ENCODE measurements around the gene LGALS16. TPM values are rescaled to one million over a fixed set of nuclear protein-coding genes. Genes with fewer than 3 reads are reported as not detected.
"Not testable (repeated sequence)": the region's sequence is repeated elsewhere in the genome, so short reads cannot be mapped to it uniquely, and the experiment has no call there.

Gene LGALS16
- total and polyA plus RNA-seq, 9 donors: not detected

DNA sequence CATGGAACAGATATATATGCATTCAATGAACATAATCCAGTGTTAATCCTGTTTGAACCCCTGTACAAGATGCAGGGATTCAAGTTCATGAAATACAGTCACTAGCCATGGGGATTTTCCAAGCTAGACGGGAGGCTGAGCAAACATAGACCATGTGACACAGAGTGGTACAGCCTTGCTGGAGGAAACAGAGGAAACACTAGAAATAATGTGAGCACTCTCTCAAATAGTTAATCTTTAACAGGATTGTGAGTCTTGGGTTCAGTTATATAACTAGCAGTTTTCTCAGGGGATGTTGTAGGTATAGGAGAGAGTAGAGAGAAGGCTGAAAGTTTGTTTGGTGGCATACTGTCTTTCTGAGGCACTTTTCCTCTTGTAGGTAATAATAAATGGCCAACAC lies 13.9 kb upstream of the LGALS16 start:
- no peak for DNase-seq
- Histone ChIP-seq H3K36me3 (ENCODE audit: control insufficient read depth, insufficient read depth, low read length) (no peaks in the 10 kb centered on the region), H3K4me1 (ENCODE audit: control insufficient read depth, insufficient read depth, low read length) (no peaks in the 10 kb centered on the region), H3K4me3 (ENCODE audit: low read length) (no peak overlapping the region), H3K27ac (ENCODE audit: low read length) (no peak overlapping the region), H3K27me3 (ENCODE audit: control insufficient read depth, insufficient read depth, low read length) (no peaks in the 10 kb centered on the region), H3K9me3 (replicated peaks; ENCODE audit: control insufficient read depth, low read depth, low read length) (no peaks in the 10 kb centered on the region)
- 20% methylated on average over 1 of the region's 1 CpG for WGBS (ENCODE audit: insufficient coverage)

DNA sequence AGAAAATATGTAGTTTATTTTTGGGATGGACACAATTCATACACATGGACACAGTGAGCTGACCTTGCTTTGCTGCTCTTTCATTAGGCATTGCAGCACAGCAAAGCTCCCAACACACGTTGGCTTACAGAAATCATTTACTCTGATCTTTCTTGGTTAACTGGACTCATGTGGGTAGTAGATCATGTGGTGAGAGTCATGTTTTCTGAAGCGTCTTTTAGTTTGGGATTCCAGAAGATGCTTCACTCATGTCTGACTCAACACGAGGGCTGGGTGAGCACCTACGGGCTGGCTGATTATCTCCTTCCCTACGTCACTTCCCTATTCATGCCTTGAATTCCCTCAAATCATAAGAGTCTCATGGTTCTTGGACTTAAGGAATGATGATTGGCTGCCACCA lies 12.1 kb upstream of the LGALS16 start:
- Histone ChIP-seq H3K4me1 (ENCODE audit: control insufficient read depth, insufficient read depth, low read length) (no peaks in the 10 kb centered on the region), H3K4me3 (ENCODE audit: low read length) (no peak overlapping the region), H3K27ac (ENCODE audit: low read length) (no peak overlapping the region), H3K36me3 (ENCODE audit: control insufficient read depth, insufficient read depth, low read length) (no peaks in the 10 kb centered on the region), H3K27me3 (ENCODE audit: control insufficient read depth, insufficient read depth, low read length) (no peaks in the 10 kb centered on the region), H3K9me3 (replicated peaks; ENCODE audit: control insufficient read depth, low read depth, low read length) (no peaks in the 10 kb centered on the region)
- DNase-seq: no peak
- no CpG with 5 or more reads among the region's 5 CpGs for WGBS (ENCODE audit: insufficient coverage)

DNA sequence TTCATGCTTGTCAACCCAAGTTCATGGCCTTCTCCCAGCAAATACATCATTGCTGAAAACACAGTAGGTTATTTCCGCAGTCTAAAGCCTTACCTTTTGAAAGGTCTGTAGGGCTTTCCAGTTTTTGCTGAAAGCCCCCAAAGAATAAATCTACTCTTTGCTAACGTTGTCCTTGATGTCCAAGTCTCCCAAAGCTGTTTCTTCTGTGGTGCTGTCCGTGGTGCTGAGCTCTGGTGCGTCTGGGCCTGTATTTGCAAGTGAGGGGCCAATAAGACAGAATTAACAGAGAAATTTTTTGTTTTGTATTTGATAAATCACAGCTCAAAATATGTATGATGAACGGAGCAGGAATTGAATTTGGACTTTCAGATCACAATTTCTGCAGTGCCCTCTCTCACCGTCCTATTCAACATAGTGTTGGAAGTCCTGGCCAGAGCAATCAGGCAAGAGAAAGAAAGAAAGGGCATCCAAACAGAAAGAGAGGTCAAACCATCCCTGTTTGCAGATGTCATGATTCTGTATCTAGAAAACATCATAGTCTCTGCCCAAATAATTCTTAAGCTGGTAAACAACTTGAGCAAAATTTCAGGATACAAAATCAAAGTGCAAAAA lies 9.8 kb upstream of the LGALS16 start:
- H3K4me1 ChIP-seq (ENCODE audit: control insufficient read depth, insufficient read depth, low read length): no peaks in the 10 kb centered on the region
- no peaks in the 10 kb centered on the region for H3K36me3 ChIP-seq (ENCODE audit: control insufficient read depth, insufficient read depth, low read length)
- H3K9me3 ChIP-seq (replicated peaks; ENCODE audit: control insufficient read depth, low read depth, low read length): no peaks in the 10 kb centered on the region
- DNase-seq: peak; percentile 14
- WGBS (ENCODE audit: insufficient coverage): 41% methylated on average over 2 of the region's 6 CpGs
- no peak overlapping the region for H3K27ac ChIP-seq (ENCODE audit: low read length)
- H3K27me3 ChIP-seq (ENCODE audit: control insufficient read depth, insufficient read depth, low read length): no peaks in the 10 kb centered on the region
- no peak overlapping the region for H3K4me3 ChIP-seq (ENCODE audit: low read length)

DNA sequence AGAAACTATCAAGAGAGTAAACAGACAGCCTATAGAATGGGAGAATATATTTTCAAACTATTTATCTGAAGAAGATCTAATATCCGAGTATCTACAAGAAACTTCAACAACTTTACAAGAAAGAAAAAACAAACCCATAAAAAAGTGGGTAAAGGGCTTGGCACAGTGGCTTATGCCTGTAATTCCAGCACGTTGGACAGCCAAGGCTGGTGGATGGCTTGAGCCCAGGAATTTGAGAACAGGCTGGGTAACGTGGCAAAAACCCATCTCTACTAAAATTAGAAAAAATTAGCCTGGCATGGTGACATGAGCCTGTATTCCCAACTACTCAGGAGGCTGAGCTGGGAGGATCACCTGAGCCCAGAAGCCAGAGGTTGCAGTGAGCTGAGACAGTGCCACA lies 7.8 kb upstream of the LGALS16 start:
- no peaks in the 10 kb centered on the region for H3K4me1 ChIP-seq (ENCODE audit: control insufficient read depth, insufficient read depth, low read length)
- no CpG with 5 or more reads among the region's 3 CpGs for WGBS (ENCODE audit: insufficient coverage)
- no peak for DNase-seq
- H3K9me3 ChIP-seq (replicated peaks; ENCODE audit: control insufficient read depth, low read depth, low read length): no peaks in the 10 kb centered on the region
- H3K36me3 ChIP-seq (ENCODE audit: control insufficient read depth, insufficient read depth, low read length): no peaks in the 10 kb centered on the region
- H3K4me3 ChIP-seq (ENCODE audit: low read length): no peak overlapping the region
- no peak overlapping the region for H3K27ac ChIP-seq (ENCODE audit: low read length)
- no peaks in the 10 kb centered on the region for H3K27me3 ChIP-seq (ENCODE audit: control insufficient read depth, insufficient read depth, low read length)

DNA sequence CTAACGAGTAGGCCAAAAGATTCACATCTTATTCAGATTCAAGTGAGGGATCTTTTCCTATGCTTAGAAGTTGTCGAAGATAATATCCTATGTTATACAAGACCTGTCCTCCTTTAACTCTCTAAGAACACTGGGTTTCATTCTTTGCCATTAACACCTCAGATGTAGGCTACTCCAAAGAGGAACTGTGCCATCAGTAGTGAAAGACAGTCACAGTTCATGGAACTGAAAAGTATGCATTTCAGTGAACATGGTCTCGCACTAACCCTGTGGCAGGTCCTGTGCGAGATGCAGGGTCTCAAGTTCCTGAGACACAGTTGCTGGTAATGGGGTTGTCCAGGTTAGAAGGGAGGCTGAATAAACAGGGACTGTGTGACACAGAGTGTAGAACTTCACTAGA lies 4.1 kb downstream of the LGALS16 start:
- no peaks in the 10 kb centered on the region for H3K4me1 ChIP-seq (ENCODE audit: control insufficient read depth, insufficient read depth, low read length)
- H3K27me3 ChIP-seq (ENCODE audit: control insufficient read depth, insufficient read depth, low read length): no peaks in the 10 kb centered on the region
- 92% methylated on average over 2 of the region's 4 CpGs for WGBS (ENCODE audit: insufficient coverage)

DNA sequence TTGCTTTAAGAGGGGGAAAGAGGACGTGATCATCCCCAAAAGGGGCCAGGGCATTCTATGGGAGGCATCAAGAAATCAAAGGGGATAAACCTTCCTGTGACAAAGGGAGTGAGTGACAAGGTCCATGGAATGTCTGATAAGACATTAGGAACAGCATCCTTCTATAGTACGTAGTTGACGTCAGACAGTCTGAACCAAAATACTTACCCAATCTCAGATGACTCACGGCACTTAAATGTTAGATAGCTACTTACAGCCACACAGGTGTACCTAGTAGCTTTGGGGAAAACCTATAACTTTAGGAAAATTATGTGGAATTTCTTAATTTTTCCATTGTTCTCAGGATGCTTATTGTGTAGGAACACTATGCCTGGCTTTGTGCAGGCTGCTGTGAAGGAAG lies 4.9 kb downstream of the LGALS16 start:
- no peaks in the 10 kb centered on the region for H3K27me3 ChIP-seq (ENCODE audit: control insufficient read depth, insufficient read depth, low read length)
- no CpG with 5 or more reads among the region's 4 CpGs for WGBS (ENCODE audit: insufficient coverage)

More for the DNA sequence above, 4.1 kb downstream of the LGALS16 start:
- Histone ChIP-seq H3K27ac (ENCODE audit: low read length) (no peak overlapping the region), H3K9me3 (replicated peaks; ENCODE audit: control insufficient read depth, low read depth, low read length) (no peaks in the 10 kb centered on the region), H3K36me3 (ENCODE audit: control insufficient read depth, insufficient read depth, low read length) (no peaks in the 10 kb centered on the region), H3K4me3 (ENCODE audit: low read length) (no peak overlapping the region)
- DNase-seq: no peak

DNA sequence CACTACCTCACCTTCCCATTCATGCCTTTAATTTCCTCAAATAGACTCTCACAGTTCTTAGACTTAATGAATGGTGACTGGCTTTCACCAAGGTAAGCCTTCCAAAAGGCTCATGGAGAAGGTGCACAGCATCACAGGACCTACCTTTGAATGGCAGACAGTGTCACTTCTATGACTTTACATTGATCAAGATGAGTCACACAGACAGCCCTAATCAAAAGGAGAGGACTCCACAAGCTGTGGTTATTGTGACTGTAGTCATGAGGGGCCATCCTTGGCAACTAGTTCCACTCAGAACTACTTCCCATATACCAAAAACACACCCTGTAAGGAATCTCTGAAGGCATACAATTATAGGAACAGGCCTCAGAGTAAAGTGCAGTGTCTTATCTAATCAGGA lies 5.9 kb downstream of the LGALS16 start:
- H3K27me3 ChIP-seq (ENCODE audit: control insufficient read depth, insufficient read depth, low read length): no peaks in the 10 kb centered on the region
- DNase-seq: no peak
- H3K9me3 ChIP-seq (replicated peaks; ENCODE audit: control insufficient read depth, low read depth, low read length): no peaks in the 10 kb centered on the region
- no peaks in the 10 kb centered on the region for H3K4me1 ChIP-seq (ENCODE audit: control insufficient read depth, insufficient read depth, low read length)
- no peaks in the 10 kb centered on the region for H3K36me3 ChIP-seq (ENCODE audit: control insufficient read depth, insufficient read depth, low read length)
- no peak overlapping the region for H3K4me3 ChIP-seq (ENCODE audit: low read length)
- H3K27ac ChIP-seq (ENCODE audit: low read length): no peak overlapping the region

More for the DNA sequence above, 4.9 kb downstream of the LGALS16 start:
- Histone ChIP-seq H3K36me3 (ENCODE audit: control insufficient read depth, insufficient read depth, low read length) (no peaks in the 10 kb centered on the region), H3K9me3 (replicated peaks; ENCODE audit: control insufficient read depth, low read depth, low read length) (no peaks in the 10 kb centered on the region), H3K4me1 (ENCODE audit: control insufficient read depth, insufficient read depth, low read length) (no peaks in the 10 kb centered on the region), H3K4me3 (ENCODE audit: low read length) (no peak overlapping the region), H3K27ac (ENCODE audit: low read length) (no peak overlapping the region)
- no peak for DNase-seq

DNA sequence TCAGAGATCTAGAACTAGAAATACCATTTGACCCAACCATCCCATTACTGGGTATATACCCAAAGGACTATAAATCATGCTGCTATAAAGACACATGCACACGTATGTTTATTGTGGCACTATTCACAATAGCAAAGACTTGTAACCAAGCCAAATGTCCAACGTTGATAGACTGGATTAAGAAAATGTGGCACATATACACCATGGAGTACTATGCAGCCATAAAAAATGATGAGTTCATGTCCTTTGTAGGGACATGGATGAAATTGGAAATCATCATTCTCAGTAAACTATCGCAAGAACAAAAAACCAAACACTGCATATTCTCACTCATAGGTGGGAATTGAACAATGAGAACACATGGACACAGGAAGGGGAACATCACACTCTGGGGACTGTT lies 14.1 kb downstream of the LGALS16 start:
- not testable (repeated sequence) for H3K36me3 ChIP-seq (ENCODE audit: control insufficient read depth, insufficient read depth, low read length); H3K4me3 ChIP-seq (ENCODE audit: low read length); DNase-seq; H3K27ac ChIP-seq (ENCODE audit: low read length); H3K4me1 ChIP-seq (ENCODE audit: control insufficient read depth, insufficient read depth, low read length); H3K9me3 ChIP-seq (replicated peaks; ENCODE audit: control insufficient read depth, low read depth, low read length); H3K27me3 ChIP-seq (ENCODE audit: control insufficient read depth, insufficient read depth, low read length)
- WGBS (ENCODE audit: insufficient coverage): no CpG with 5 or more reads among the region's 3 CpGs

DNA sequence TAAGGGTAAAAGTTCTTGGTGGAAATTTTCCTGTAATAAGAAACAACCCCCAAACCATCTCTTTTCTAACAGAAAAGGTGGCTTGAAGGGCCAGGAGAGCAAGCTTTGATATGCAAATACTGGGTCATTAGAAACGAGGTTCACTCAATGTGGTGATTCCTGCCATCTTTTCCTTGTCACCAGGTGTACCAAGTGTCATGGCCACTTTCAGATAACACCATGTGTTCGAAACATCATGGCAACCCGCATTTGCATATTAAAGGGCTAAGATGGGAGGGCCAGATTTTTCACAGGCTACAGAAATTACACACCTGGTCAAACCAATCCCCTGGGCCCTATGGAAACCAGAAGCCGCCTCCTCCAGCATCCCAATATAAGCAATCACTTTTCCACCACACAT lies 15.3 kb downstream of the LGALS16 start:
- H3K4me3 ChIP-seq (ENCODE audit: low read length): no peak overlapping the region
- WGBS (ENCODE audit: insufficient coverage): 7% methylated on average over 1 of the region's 4 CpGs

DNA sequence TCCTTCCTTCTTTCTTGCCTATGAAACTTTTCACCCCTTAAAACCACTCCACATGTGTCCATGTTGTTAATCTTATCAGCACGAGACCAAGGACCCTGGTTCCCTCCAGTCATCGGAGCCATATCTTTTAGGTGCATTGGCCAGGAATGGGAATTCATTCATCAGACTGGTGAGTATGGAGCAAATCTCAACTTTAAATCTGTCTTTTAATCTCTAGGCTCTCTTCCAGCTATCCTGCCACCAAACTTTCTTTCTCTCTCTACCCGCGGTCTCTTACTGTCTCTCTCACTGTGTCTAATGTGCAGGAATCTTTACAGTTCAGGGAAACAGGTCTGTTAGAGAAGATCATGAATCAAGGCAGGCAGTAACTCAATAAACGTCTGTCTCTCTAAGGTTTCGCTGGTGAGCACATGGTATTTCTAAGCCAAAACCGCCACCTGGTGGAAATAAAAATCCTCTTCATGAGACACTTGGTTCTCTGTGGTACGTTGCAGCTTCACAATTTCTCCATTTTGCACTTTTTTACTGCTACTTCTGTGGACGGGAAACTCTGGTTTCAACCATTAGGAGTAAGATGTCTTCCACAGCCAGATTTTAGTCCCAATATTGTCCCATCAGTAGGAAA lies 16.1 kb downstream of the LGALS16 start:
- DNase-seq: peak; percentile 47
- Histone ChIP-seq H3K36me3 (ENCODE audit: control insufficient read depth, insufficient read depth, low read length) (no peaks in the 10 kb centered on the region), H3K4me1 (ENCODE audit: control insufficient read depth, insufficient read depth, low read length) (no peaks in the 10 kb centered on the region), H3K27me3 (ENCODE audit: control insufficient read depth, insufficient read depth, low read length) (no peaks in the 10 kb centered on the region), H3K27ac (ENCODE audit: low read length) (no peak overlapping the region), H3K9me3 (replicated peaks; ENCODE audit: control insufficient read depth, low read depth, low read length) (no peaks in the 10 kb centered on the region), H3K4me3 (ENCODE audit: low read length) (no peak overlapping the region)
- 7% methylated on average over 5 of the region's 9 CpGs for WGBS (ENCODE audit: insufficient coverage)

More for the DNA sequence above, 15.3 kb downstream of the LGALS16 start:
- H3K36me3 ChIP-seq (ENCODE audit: control insufficient read depth, insufficient read depth, low read length): no peaks in the 10 kb centered on the region
- H3K27me3 ChIP-seq (ENCODE audit: control insufficient read depth, insufficient read depth, low read length): no peaks in the 10 kb centered on the region
- no peaks in the 10 kb centered on the region for H3K9me3 ChIP-seq (replicated peaks; ENCODE audit: control insufficient read depth, low read depth, low read length)
- no peak overlapping the region for H3K27ac ChIP-seq (ENCODE audit: low read length)
- no peaks in the 10 kb centered on the region for H3K4me1 ChIP-seq (ENCODE audit: control insufficient read depth, insufficient read depth, low read length)
- DNase-seq: no peak

DNA sequence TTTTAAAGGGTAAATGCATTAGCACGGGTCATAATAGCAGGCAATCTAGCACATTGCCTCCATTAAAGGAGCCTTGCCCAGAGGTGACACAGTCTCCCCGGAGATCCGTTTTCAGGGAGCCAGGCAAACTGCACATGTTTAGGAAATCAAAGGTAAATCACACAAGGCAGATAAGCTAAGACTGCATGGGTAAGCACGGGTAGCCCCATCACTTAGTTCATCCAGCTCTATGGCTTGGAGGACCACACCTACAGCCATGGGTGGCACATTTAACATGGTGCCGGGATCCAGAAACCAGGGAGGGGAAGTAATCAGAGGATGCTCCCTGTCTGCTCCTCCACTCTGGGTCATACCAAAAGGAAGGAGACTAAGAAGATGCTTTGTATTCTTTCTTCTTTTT lies 16.8 kb downstream of the LGALS16 start:
- 100% methylated on average over 2 of the region's 5 CpGs for WGBS (ENCODE audit: insufficient coverage)
- H3K27me3 ChIP-seq (ENCODE audit: control insufficient read depth, insufficient read depth, low read length): no peaks in the 10 kb centered on the region
- no peak overlapping the region for H3K27ac ChIP-seq (ENCODE audit: low read length)
- no peak overlapping the region for H3K4me3 ChIP-seq (ENCODE audit: low read length)
- no peaks in the 10 kb centered on the region for H3K36me3 ChIP-seq (ENCODE audit: control insufficient read depth, insufficient read depth, low read length)
- no peaks in the 10 kb centered on the region for H3K9me3 ChIP-seq (replicated peaks; ENCODE audit: control insufficient read depth, low read depth, low read length)
- no peak for DNase-seq
- H3K4me1 ChIP-seq (ENCODE audit: control insufficient read depth, insufficient read depth, low read length): no peaks in the 10 kb centered on the region

Data from muscle of leg (tissue), 11 donors.